ENCODE results near the gene BID.

The BID gene

DNA sequence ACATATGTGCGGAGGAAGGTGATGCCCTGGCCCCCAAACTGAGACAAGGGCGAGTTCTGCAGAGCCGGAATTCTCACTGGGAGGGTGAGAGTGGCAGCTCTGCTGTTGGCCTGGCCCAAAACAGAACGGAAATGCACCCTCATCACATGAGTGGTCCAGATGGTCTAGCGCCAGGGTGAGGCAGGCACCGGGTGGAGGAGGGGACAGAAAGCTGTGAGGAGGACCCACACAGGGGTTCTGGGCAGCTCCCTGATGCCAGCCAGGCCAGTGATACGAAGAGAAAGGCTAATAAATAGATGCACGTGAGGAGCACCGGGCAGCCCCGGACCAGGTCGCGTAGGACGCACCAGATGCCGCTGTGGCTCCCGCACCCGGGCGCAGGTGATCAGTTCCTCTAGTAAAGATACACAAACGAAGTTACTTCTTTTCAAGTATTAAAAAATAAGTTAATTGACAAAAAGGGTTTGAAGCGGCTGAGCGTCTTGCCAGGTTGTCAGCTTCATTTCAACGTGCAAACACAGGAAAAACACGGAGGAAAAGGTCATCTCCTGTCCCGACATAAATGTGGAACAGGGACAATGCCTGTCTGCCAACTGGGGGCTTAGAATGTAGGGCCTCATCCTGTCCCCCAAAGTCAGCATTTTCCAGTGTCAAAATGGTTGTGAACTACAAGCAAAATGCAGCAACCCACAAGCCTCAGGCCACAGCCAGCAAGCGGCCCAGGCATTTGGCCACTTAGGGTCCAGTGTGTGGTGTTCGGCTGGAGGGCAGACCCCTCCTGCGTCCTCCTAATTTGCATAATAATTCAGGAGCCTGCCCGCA lies 15.3 kb upstream of the BID start:
- TF ChIP-seq, protein P1, sequence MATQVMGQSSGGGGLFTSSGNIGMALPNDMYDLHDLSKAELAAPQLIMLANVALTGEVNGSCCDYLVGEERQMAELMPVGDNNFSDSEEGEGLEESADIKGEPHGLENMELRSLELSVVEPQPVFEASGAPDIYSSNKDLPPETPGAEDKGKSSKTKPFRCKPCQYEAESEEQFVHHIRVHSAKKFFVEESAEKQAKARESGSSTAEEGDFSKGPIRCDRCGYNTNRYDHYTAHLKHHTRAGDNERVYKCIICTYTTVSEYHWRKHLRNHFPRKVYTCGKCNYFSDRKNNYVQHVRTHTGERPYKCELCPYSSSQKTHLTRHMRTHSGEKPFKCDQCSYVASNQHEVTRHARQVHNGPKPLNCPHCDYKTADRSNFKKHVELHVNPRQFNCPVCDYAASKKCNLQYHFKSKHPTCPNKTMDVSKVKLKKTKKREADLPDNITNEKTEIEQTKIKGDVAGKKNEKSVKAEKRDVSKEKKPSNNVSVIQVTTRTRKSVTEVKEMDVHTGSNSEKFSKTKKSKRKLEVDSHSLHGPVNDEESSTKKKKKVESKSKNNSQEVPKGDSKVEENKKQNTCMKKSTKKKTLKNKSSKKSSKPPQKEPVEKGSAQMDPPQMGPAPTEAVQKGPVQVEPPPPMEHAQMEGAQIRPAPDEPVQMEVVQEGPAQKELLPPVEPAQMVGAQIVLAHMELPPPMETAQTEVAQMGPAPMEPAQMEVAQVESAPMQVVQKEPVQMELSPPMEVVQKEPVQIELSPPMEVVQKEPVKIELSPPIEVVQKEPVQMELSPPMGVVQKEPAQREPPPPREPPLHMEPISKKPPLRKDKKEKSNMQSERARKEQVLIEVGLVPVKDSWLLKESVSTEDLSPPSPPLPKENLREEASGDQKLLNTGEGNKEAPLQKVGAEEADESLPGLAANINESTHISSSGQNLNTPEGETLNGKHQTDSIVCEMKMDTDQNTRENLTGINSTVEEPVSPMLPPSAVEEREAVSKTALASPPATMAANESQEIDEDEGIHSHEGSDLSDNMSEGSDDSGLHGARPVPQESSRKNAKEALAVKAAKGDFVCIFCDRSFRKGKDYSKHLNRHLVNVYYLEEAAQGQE (IDR thresholded peaks at IDR 0.05; ENCODE audit: insufficient read depth in 1 of 2, low read depth in 2 of 2, low read length in 2 of 2) = no peak
- TF ChIP-seq TAF1 (IDR thresholded peaks at IDR 0.05; ENCODE audit: borderline replicate concordance, insufficient read depth, low read length) (no peak), SIN3A (IDR thresholded peaks at IDR 0.05; ENCODE audit: borderline replicate concordance, insufficient read depth, low read length) (no peak), POLR2AphosphoS5 (IDR thresholded peaks at IDR 0.05; ENCODE audit: low read depth, low read length) (no peak), FOXP2 (optimal IDR thresholded peaks at IDR 0.05; ENCODE audit: borderline replicate concordance, extremely low read depth, extremely low read length, insufficient read depth) (no peak)

DNA sequence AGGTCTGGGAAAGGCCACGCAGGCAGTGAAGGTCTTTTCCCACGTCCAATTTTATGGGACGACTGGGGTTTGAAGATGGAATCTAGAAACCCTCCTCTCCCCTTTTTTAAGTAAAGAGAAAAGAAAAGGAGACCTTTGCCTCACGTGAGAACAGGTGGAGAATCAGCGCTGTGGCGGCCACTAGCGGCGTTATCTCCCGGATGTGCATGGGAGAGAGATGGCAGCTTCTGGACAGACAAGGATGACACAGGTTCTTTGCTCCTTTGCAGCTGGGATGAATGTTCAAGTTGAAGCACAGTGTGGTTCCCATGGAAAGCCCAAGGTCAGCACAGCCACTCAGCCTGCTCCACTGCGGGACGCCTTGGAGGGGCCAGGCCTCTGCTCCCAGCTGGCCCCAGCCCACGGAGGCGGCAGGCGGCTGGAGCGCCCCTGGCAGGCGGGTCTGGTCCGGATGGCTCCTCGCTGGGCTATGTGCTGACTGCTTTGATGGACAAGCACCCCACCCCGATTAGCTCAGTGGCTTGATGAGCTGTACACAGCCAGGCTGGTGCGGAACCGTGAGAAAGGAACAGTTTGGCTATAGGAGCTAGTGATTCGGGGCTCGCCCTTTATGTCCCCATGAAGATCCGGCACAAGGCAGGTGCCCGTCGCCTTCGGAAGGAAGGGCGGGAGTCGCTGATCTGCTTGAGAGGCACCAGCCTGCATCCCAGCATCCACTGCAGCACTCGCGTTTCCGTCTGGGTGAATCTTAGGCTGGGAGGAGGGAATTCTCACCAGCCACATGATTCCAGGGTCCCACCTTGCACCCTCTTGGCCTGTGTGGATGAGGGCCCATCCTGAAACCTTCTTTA lies 14.5 kb upstream of the BID start:
- no peak for TF ChIP-seq FOXP2 (optimal IDR thresholded peaks at IDR 0.05; ENCODE audit: borderline replicate concordance, extremely low read depth, extremely low read length, insufficient read depth)
- TF ChIP-seq SIN3A (IDR thresholded peaks at IDR 0.05; ENCODE audit: borderline replicate concordance, insufficient read depth, low read length) = no peak
- no peak for TF ChIP-seq TAF1 (IDR thresholded peaks at IDR 0.05; ENCODE audit: borderline replicate concordance, insufficient read depth, low read length)
- no peak for TF ChIP-seq POLR2AphosphoS5 (IDR thresholded peaks at IDR 0.05; ENCODE audit: low read depth, low read length)
- TF ChIP-seq, protein P1 (IDR thresholded peaks at IDR 0.05; ENCODE audit: insufficient read depth in 1 of 2, low read depth in 2 of 2, low read length in 2 of 2) = no peak

DNA sequence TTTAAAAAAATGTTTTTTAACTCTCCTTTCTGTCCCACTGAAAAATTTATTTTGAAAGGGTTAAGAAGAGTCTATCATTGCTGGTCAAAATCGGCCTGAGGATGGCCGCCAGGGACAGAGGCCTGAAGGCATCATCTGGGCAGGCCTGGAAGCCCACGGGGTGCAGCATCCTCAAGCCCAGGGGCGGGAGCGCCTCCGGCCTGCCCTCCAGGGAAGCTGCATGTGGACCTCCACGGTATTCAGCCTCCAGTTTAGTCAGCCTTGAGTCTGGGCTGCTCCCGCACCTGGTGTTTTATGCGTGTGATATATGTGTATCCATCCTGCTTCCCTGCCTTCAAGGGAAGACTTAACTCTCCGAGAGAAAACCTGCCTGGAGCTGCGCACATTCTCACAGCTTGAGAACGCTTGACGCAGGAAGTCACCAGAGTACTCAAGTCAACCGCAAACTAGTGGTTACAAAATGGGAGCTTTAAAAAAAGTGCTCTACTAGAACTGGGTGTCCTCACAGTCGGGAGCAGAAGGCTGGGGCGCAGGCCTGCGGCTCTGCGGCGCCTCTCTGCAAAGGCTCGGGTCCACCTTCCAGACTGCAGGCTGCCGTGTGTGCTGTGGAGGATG lies 13.6 kb upstream of the BID start:
- TF ChIP-seq FOXP2 (optimal IDR thresholded peaks at IDR 0.05; ENCODE audit: borderline replicate concordance, extremely low read depth, extremely low read length, insufficient read depth) (no peak), POLR2AphosphoS5 (IDR thresholded peaks at IDR 0.05; ENCODE audit: low read depth, low read length) (no peak), SIN3A (IDR thresholded peaks at IDR 0.05; ENCODE audit: borderline replicate concordance, insufficient read depth, low read length) (no peak), TAF1 (IDR thresholded peaks at IDR 0.05; ENCODE audit: borderline replicate concordance, insufficient read depth, low read length) (no peak)
- TF ChIP-seq, protein P1 (IDR thresholded peaks at IDR 0.05; ENCODE audit: insufficient read depth in 1 of 2, low read depth in 2 of 2, low read length in 2 of 2) = no peak

DNA sequence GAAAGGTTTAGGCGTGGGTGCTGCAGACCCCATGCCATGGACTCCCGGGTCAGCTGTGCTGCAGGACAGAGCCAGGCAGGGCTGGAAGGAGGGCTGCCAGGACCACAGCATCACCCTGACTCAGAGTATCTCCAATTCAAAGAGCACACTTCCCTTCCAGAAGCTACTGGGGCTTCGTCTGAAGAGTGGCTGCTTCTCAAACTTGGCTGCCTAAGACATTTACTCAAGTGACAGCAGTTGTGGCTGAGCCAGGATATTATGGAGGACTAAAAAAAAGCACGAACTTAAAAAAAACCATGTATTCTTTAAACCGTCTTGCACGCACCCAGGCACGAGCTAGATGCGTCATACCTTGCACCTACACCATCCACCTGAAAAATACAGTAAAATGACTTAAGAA lies 13.0 kb upstream of the BID start:
- no peak for TF ChIP-seq POLR2AphosphoS5 (IDR thresholded peaks at IDR 0.05; ENCODE audit: low read depth, low read length)
- no peak for TF ChIP-seq TAF1 (IDR thresholded peaks at IDR 0.05; ENCODE audit: borderline replicate concordance, insufficient read depth, low read length)
- no peak for TF ChIP-seq FOXP2 (optimal IDR thresholded peaks at IDR 0.05; ENCODE audit: borderline replicate concordance, extremely low read depth, extremely low read length, insufficient read depth)
- TF ChIP-seq SIN3A (IDR thresholded peaks at IDR 0.05; ENCODE audit: borderline replicate concordance, insufficient read depth, low read length) = no peak
- TF ChIP-seq, protein P1 (IDR thresholded peaks at IDR 0.05; ENCODE audit: insufficient read depth in 1 of 2, low read depth in 2 of 2, low read length in 2 of 2) = no peak
